HepG2 (cell line): Measurements from ENCODE around the gene TRPV2. TPM values are rescaled to one million over a fixed set of nuclear protein-coding genes. Genes with fewer than 3 reads are reported as not detected.

Source experiments
- BRD4 ChIP-seq: sonication (generic); formaldehyde crosslinking; IDR thresholded peaks from 2 replicates; pipeline ENCODE4 v1.4.0; 2020; ENCODE audit warnings: missing genetic modification reagents
- CBX5 ChIP-seq: sonication (generic); formaldehyde crosslinking; IDR thresholded peaks from 2 replicates; pipeline ENCODE4 v1.4.0; 2020; ENCODE audit warnings: missing genetic modification reagents, borderline replicate concordance
- CEBPG ChIP-seq: IDR thresholded peaks from 2 replicates; pipeline ENCODE4 v1.6.1; 2016
- GATA4 ChIP-seq: sonication (generic); IDR thresholded peaks from 2 replicates; pipeline ENCODE4 v1.6.1; 2016; ENCODE audit warnings: antibody characterized with exemption, low read depth, borderline replicate concordance
- JARID2 ChIP-seq: sonication (generic); formaldehyde crosslinking; IDR thresholded peaks from 2 replicates; pipeline ENCODE4 v1.8.1; 2023; ENCODE audit warnings: missing genetic modification reagents, inconsistent platforms; ENCODE audit not compliant: insufficient replicate concordance
- KLF9 ChIP-seq: IDR thresholded peaks from 2 replicates; pipeline ENCODE4 v1.6.1; 2016; ENCODE audit warnings: low read depth
- MYNN ChIP-seq: sonication (generic); formaldehyde crosslinking; IDR thresholded peaks from 2 replicates; pipeline ENCODE4 v1.4.0; 2020; ENCODE audit warnings: mild to moderate bottlenecking, low read depth, missing genetic modification reagents
- NR1H2 ChIP-seq: sonication (generic); formaldehyde crosslinking; IDR thresholded peaks from 2 replicates; pipeline ENCODE4 v1.8.1; 2022; ENCODE audit warnings: low read depth, missing genetic modification reagents, borderline replicate concordance
- SRSF1 ChIP-seq: fragments of 200-400 bp; formaldehyde crosslinking; optimal IDR thresholded peaks from 2 replicates; pipeline ENCODE3; 2017; ENCODE audit warnings: mild to moderate bottlenecking, low read depth, low read length, moderate library complexity
- SRY ChIP-seq: sonication (generic); formaldehyde crosslinking; IDR thresholded peaks from 2 replicates; pipeline ENCODE4 v1.8.0; 2022; ENCODE audit warnings: mild to moderate bottlenecking, missing genetic modification reagents
- TARDBP ChIP-seq: sonication (generic); formaldehyde crosslinking; IDR thresholded peaks from 2 replicates; pipeline ENCODE4 v1.8.0; 2022; ENCODE audit warnings: mild to moderate bottlenecking, missing genetic modification reagents
- TCF7L2 ChIP-seq: IDR thresholded peaks from 2 replicates; pipeline ENCODE4 v1.6.1; 2011; ENCODE audit warnings: mild to moderate bottlenecking, low read depth, low read length, moderate library complexity
- TSC22D2 ChIP-seq: sonication (generic); formaldehyde crosslinking; IDR thresholded peaks from 2 replicates; pipeline ENCODE4 v1.5.1; 2020; ENCODE audit warnings: missing genetic modification reagents, mild to moderate bottlenecking, borderline replicate concordance
- ZC3H4 ChIP-seq: sonication (generic); formaldehyde crosslinking; IDR thresholded peaks from 2 replicates; pipeline ENCODE4 v1.4.0; 2020; ENCODE audit warnings: missing genetic modification reagents, borderline replicate concordance
- ZNF556 ChIP-seq: sonication (generic); formaldehyde crosslinking; IDR thresholded peaks from 2 replicates; pipeline ENCODE4 v1.4.0; 2020; ENCODE audit warnings: mild to moderate bottlenecking, missing genetic modification reagents, borderline replicate concordance
- ZNF792 ChIP-seq: IDR thresholded peaks from 2 replicates; pipeline ENCODE4 v1.6.1; 2016
- ZZZ3 ChIP-seq: sonication (generic); formaldehyde crosslinking; IDR thresholded peaks from 2 replicates; pipeline ENCODE4 v1.4.0; 2020; ENCODE audit warnings: missing genetic modification reagents, mild to moderate bottlenecking, borderline replicate concordance
- polyA plus RNA-seq, 8 experiments: library from polyadenylated mRNA; depleted of rRNA in 3 of 8; stranded (reverse) in 7 of 8; unstranded in 1 of 8; fragments of >200 nt; fragmentation: Illumina TruSeq in 4 of 8; extraction: Trizol in 4 of 8; gene quantifications; 2 replicates each; pipeline versions ENCODE4 v1.2.1 to v1.2.3, GENCODE V29; 2011 to 2016; ENCODE audit warnings: low read depth in 4 of 8, missing spikeins in 1 of 8, mixed read lengths in 1 of 8; ENCODE audit not compliant: insufficient read depth in 1 of 8
- total RNA-seq, 5 experiments: library from RNA; depleted of rRNA; stranded (reverse); fragments of >200 nt; fragmentation: Illumina TruSeq; extraction: Trizol; gene quantifications; 2 replicates each; pipeline ENCODE4 v1.2.3, GENCODE V29; 2016; ENCODE audit warnings: low read depth in 1 of 5
- TF ChIP-seq, protein P1 (sequence below): sonication (generic); formaldehyde crosslinking; IDR thresholded peaks from 2 replicates; pipeline ENCODE4 v1.8.0; 2022; ENCODE audit warnings: missing genetic modification reagents, mild to moderate bottlenecking, moderate library complexity, borderline replicate concordance
- TF ChIP-seq, protein P2 (sequence below): sonication (generic); formaldehyde crosslinking; IDR thresholded peaks from 2 replicates; pipeline ENCODE4 v1.8.1; 2023; ENCODE audit warnings: mild to moderate bottlenecking, inconsistent platforms, moderate library complexity, missing genetic modification reagents, borderline replicate concordance
- TF ChIP-seq, protein P3 (sequence below): IDR thresholded peaks from 2 replicates; pipeline ENCODE4 v1.6.1; 2012; ENCODE audit warnings: low read depth, low read length, improper control_type of control experiment
- TF ChIP-seq, protein P4 (sequence below): sonication (generic); formaldehyde crosslinking; IDR thresholded peaks from 2 replicates; pipeline ENCODE4 v1.4.0; 2020; ENCODE audit warnings: missing genetic modification reagents, borderline replicate concordance
- TF ChIP-seq, protein P5 (sequence below): sonication (generic); formaldehyde crosslinking; IDR thresholded peaks from 2 replicates; pipeline ENCODE4 v1.5.0; 2020; ENCODE audit warnings: missing genetic modification reagents, mild to moderate bottlenecking, borderline replicate concordance

Gene TRPV2
- total and polyA plus RNA-seq, 2 of the 13 experiments (the other 11 are each of a cell fraction or from before 2014, with no cell fraction given): 13.6 to 21.3 TPM

DNA sequence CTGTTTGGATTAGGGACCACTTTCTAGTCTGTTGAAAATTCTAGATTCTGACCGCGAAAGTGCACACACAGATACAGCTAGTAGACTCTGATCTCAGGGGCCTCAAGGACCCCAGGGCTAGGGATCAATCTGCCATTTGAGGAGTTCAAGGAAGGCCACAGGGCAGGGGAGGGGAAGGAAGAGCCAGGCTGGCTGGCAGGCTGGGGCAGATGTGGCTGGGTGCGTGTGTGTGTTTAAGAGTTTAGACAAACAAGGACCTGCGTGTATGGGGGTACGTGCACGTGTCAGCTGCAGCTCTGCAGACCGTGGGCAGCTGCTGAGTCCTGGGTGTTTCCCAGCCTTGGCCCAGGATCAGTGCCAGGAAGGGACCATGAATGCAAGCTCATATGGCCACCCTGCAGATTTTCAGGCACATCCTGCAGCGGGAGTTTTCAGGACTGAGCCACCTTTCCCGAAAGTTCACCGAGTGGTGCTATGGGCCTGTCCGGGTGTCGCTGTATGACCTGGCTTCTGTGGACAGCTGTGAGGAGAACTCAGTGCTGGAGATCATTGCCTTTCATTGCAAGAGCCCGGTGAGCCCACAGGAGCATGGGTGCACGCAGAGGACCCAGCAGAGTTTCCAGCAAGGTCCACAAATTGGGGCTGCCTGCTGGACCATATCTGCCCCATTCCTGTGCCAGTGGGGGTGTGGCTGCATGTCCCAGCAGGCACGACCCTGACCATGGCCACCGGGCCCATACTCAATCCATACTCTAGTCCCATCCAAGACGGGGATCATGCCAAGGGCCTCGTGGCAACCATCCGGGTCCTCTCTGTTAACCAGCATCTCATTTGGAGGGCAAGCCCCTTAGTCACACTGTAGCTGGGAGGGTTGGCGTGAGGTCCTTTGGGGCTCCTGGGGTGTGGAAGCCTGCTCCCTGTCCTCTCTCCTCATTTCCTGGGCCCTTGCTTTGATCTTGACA, 10.6 kb downstream of the TRPV2 start (continued):
- TF ChIP-seq TARDBP (no peak), ZC3H4 (CRISPR knock-in tag) (no peak), BRD4 (CRISPR knock-in tag) (0 out of 2 replicates have a peak, but pooled peaks have one; percentile 56), CBX5 (CRISPR knock-in tag) (no peak; the same call in 1 of the 2 replicates), SRSF1 (no peak), ZZZ3 (no peak), TCF7L2 (no peak), SRY (CRISPR knock-in tag) (0 out of 2 replicates have a peak, but pooled peaks have one; percentile 47), ZNF792 (CRISPR knock-in tag) (no peak), CEBPG (CRISPR knock-in tag) (no peak), ZNF556 (no peak), JARID2 (CRISPR knock-in tag) (no peak), NR1H2 (no peak), MYNN (CRISPR knock-in tag) (no peak), KLF9 (CRISPR knock-in tag) (no peak), TSC22D2 (CRISPR knock-in tag) (no peak), GATA4 (no peak; the same call in 1 of the 2 replicates)
- TF ChIP-seq, protein P1, sequence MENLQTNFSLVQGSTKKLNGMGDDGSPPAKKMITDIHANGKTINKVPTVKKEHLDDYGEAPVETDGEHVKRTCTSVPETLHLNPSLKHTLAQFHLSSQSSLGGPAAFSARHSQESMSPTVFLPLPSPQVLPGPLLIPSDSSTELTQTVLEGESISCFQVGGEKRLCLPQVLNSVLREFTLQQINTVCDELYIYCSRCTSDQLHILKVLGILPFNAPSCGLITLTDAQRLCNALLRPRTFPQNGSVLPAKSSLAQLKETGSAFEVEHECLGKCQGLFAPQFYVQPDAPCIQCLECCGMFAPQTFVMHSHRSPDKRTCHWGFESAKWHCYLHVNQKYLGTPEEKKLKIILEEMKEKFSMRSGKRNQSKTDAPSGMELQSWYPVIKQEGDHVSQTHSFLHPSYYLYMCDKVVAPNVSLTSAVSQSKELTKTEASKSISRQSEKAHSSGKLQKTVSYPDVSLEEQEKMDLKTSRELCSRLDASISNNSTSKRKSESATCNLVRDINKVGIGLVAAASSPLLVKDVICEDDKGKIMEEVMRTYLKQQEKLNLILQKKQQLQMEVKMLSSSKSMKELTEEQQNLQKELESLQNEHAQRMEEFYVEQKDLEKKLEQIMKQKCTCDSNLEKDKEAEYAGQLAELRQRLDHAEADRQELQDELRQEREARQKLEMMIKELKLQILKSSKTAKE (CRISPR knock-in tag): peak; percentile 52; the same call in 1 of the 2 replicates
- TF ChIP-seq, protein P2, sequence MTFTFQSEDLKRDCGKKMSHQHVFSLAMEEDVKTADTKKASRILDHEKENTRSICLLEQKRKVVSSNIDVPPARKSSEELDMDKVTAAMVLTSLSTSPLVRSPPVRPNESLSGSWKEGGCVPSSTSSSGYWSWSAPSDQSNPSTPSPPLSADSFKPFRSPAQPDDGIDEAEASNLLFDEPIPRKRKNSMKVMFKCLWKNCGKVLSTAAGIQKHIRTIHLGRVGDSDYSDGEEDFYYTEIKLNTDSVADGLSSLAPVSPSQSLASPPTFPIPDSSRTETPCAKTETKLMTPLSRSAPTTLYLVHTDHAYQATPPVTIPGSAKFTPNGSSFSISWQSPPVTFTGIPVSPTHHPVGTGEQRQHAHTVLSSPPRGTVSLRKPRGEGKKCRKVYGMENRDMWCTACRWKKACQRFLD: no peak
- TF ChIP-seq, protein P3, sequence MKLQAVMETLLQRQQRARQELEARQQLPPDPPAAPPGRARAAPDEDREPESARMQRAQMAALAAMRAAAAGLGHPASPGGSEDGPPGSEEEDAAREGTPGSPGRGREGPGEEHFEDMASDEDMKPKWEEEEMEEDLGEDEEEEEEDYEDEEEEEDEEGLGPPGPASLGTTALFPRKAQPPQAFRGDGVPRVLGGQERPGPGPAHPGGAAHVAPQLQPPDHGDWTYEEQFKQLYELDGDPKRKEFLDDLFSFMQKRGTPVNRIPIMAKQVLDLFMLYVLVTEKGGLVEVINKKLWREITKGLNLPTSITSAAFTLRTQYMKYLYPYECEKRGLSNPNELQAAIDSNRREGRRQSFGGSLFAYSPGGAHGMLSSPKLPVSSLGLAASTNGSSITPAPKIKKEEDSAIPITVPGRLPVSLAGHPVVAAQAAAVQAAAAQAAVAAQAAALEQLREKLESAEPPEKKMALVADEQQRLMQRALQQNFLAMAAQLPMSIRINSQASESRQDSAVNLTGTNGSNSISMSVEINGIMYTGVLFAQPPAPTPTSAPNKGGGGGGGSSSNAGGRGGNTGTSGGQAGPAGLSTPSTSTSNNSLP: no peak
- TF ChIP-seq, protein P4, sequence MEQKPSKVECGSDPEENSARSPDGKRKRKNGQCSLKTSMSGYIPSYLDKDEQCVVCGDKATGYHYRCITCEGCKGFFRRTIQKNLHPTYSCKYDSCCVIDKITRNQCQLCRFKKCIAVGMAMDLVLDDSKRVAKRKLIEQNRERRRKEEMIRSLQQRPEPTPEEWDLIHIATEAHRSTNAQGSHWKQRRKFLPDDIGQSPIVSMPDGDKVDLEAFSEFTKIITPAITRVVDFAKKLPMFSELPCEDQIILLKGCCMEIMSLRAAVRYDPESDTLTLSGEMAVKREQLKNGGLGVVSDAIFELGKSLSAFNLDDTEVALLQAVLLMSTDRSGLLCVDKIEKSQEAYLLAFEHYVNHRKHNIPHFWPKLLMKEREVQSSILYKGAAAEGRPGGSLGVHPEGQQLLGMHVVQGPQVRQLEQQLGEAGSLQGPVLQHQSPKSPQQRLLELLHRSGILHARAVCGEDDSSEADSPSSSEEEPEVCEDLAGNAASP (CRISPR knock-in tag): peak; percentile 90; the same call in 1 of the 2 replicates
- TF ChIP-seq, protein P5, sequence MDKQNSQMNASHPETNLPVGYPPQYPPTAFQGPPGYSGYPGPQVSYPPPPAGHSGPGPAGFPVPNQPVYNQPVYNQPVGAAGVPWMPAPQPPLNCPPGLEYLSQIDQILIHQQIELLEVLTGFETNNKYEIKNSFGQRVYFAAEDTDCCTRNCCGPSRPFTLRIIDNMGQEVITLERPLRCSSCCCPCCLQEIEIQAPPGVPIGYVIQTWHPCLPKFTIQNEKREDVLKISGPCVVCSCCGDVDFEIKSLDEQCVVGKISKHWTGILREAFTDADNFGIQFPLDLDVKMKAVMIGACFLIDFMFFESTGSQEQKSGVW: no peak
